ENCODE results near the gene AMPD3.

The AMPD3 gene

DNA sequence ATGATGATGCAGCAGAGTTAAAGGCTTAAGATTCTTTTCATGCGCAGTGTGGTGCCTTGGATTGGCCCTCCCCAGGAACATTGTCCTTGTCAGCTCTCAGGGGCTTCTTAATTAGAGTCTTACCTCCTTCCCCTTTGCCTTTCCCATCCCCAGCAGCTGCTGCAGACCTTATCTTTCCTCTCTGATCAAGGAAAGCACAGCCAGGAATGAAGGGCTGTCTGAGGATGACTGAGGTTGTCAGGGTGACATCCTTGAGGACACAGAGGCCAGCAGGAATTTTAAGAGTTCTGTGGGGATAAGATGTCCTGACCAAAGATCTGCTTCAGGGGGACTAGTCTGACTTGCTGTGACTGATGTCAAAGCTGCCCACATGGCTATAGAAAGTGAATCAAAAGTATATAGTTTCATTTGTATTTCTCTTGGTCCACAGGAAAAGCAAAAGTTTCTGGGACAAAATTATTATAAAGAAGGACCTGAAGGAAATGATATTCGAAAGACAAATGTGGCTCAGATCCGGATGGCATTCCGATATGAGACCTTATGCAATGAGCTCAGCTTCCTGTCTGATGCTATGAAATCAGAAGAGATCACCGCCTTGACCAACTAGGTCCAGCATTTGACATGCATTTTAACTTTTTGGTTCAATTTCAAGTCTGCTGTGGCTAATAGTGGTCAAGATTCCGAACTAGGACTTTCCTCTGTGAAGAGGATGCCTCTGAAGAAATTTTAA is 50.4 kb downstream of the AMPD3 start:
- DNase-seq (ENCODE audit: low spot score): no peak
- TF ChIP-seq, protein P1, sequence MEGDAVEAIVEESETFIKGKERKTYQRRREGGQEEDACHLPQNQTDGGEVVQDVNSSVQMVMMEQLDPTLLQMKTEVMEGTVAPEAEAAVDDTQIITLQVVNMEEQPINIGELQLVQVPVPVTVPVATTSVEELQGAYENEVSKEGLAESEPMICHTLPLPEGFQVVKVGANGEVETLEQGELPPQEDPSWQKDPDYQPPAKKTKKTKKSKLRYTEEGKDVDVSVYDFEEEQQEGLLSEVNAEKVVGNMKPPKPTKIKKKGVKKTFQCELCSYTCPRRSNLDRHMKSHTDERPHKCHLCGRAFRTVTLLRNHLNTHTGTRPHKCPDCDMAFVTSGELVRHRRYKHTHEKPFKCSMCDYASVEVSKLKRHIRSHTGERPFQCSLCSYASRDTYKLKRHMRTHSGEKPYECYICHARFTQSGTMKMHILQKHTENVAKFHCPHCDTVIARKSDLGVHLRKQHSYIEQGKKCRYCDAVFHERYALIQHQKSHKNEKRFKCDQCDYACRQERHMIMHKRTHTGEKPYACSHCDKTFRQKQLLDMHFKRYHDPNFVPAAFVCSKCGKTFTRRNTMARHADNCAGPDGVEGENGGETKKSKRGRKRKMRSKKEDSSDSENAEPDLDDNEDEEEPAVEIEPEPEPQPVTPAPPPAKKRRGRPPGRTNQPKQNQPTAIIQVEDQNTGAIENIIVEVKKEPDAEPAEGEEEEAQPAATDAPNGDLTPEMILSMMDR (IDR thresholded peaks at IDR 0.05; ENCODE audit: extremely low read depth, missing control alignments): no peak

DNA sequence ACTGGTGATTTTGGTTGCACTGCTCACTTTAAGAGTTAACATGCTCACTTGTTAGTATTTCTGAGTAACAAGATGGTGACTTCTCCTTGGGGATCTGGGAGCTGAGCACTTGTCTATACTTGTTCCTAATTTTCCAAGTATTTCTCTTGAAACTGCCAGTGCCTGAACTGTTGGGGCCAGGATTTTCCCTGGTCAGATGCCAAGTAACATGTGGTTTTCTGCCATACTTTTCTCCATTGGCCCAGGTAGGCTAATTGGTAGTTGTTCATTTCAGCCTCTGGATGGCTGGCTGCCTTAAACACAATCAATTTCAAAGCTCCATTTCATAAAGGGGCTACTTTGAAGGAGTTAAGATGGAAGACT is 50.9 kb downstream of the AMPD3 start:
- TF ChIP-seq, protein P1 (IDR thresholded peaks at IDR 0.05; ENCODE audit: extremely low read depth, missing control alignments): no peak
- no peak for DNase-seq (ENCODE audit: low spot score)

DNA sequence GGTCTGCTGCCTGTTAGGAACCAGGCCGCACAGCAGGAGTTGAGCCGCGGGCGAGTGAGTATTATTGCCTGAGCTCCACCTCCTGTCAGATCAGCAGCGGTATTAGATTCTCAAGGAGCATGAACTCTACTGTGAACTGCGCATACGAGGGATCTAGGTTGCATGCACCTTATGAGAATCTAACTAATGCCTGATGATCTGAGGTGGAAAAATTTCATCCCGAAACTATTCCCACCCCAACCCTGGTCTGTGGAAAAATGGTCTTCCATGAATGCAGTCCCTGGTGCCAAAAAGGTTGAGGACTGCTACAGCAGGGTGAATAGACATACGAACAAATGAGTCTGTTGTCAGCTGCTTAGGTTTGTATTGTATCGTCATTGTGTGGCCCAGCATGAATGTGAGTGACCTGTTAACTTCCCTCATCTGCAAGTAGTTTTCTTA is 56.1 kb downstream of the AMPD3 start:
- TF ChIP-seq, protein P1 (IDR thresholded peaks at IDR 0.05; ENCODE audit: extremely low read depth, missing control alignments): no peak
- DNase-seq (ENCODE audit: low spot score): no peak

DNA sequence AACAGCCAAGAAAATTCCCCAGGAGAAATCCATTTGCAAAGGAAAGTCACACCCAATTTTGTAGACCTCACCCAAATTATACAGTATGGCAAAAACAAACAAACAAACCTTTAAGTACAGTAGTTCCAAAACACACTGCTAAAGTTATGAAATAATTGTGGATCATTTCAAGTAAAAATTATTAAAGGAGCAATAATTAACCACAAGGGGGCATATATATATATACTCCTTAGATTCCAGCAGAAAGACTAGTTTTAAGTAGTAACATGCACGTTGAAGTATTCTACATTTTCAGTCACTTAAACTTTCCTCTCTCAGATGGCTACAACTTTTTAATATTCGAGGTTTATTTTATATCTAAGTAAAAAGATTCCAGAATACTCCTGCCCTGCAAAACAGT is 59.1 kb downstream of the AMPD3 start:
- TF ChIP-seq, protein P1 (IDR thresholded peaks at IDR 0.05; ENCODE audit: extremely low read depth, missing control alignments): no peak
- DNase-seq (ENCODE audit: low spot score): no peak

DNA sequence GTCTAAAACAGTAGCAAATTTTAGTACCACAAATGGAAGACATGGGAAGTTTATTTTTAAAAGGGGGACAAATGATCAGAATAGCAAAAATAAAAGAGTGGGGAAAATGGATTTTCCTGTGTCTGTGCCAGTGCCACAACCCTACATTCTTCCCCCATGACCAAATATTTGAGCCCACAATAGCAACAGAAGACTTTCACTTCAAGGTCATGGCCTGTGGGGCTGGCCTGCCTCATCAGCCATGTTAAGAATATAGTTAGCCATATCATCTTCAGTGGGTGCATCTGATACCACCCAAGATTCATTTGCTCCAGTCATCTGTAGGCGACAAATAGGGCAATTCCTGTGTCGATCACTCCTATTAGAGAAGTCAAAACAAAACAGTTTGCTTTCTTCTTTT is 59.6 kb downstream of the AMPD3 start:
- DNase-seq (ENCODE audit: low spot score): no peak
- TF ChIP-seq, protein P1 (IDR thresholded peaks at IDR 0.05; ENCODE audit: extremely low read depth, missing control alignments): no peak

DNA sequence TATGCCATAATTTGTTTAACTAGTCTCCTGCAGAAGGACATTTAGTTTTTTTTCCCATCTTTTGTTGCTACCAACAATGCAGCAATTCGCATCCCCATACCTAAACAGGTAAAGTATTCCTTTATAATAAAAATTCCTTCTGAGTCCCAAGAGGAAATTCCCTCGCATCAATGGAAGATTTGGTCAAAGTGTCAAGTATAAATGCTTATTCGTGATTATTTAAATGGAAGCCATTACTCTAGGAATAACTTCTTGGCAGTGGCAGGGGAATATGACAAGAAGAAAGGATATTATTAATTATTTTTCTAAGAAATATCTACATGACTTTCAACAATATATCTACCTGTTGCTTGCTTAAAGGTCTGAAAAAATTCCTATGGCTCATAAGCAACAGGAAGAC is 60.4 kb downstream of the AMPD3 start:
- DNase-seq (ENCODE audit: low spot score): no peak
- TF ChIP-seq, protein P1 (IDR thresholded peaks at IDR 0.05; ENCODE audit: extremely low read depth, missing control alignments): no peak

DNA sequence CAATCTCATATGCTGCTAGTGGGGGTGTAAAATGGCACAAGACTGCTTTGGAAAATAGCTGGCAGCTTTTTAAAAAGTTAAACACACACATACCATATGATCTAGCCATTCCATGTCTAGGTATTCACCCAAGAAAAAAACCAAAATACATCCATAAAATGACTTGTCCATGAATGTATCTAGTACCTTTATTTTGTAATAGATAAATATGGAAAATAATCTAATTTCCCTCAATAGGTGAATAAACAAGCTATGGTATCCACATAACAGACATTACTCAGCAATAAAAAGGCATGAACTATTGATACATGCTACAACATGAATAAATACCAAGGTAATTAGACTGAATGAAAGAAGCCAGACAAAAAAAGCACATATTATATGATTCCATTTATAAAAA is 63.1 kb downstream of the AMPD3 start:
- DNase-seq (ENCODE audit: low spot score): no peak
- TF ChIP-seq, protein P1 (IDR thresholded peaks at IDR 0.05; ENCODE audit: extremely low read depth, missing control alignments): no peak

All from GM20000 (cell line).